Endometrium (tissue), 2 donors: ENCODE data around the gene TMEM169.

Experiments used
- FAIRE-seq: peaks from 2 replicates; lab custom pipeline; 2012; peaks lifted over from hg19 to GRCh38; lab: Jason Lieb, UNC
- donor health status: control.
- donor health status: control.

TMEM169 gene

GRCh38 chr2:216104691-216105090 lies 23.0 kb downstream of the TMEM169 start:
- FAIRE-seq, result no peak

- no peak for FAIRE-seq
These were observed 25.6 kb downstream of the TMEM169 start for GRCh38 chr2:216107320-216107719.

GRCh38 chr2:216107760-216108159 lies 26.0 kb downstream of the TMEM169 start:
- FAIRE-seq, result no peak

GRCh38 chr2:216108310-216108966 lies 26.7 kb downstream of the TMEM169 start:
- FAIRE-seq, result no peak

- FAIRE-seq, result peak; percentile 92
These were observed 27.5 kb downstream of the TMEM169 start, which contains the start of gene XRCC5 for GRCh38 chr2:216108967-216109921. TSS of gene XRCC5 (plus strand) at chr2:216109348. CDS start at chr2:216109437, 89 bp downstream.

- peak; percentile 31 for FAIRE-seq
These were observed 28.4 kb downstream of the TMEM169 start for GRCh38 chr2:216109962-216110614.

- no peak for FAIRE-seq
These were observed 28.9 kb downstream of the TMEM169 start for GRCh38 chr2:216110620-216111019.

GRCh38 chr2:216111122-216111521 lies 29.4 kb downstream of the TMEM169 start:
- no peak for FAIRE-seq

GRCh38 chr2:216112926-216113325 lies 31.2 kb downstream of the TMEM169 start:
- no peak for FAIRE-seq

GRCh38 chr2:216113572-216113971 lies 31.9 kb downstream of the TMEM169 start:
- no peak for FAIRE-seq

GRCh38 chr2:216114382-216114713 lies 32.6 kb downstream of the TMEM169 start:
- no peak for FAIRE-seq

- FAIRE-seq, result peak; percentile 96
These were observed 33.2 kb downstream of the TMEM169 start for GRCh38 chr2:216114714-216115531.

GRCh38 chr2:216116418-216116817 lies 34.7 kb downstream of the TMEM169 start:
- no peak for FAIRE-seq

- no peak for FAIRE-seq
These were observed 36.0 kb downstream of the TMEM169 start for GRCh38 chr2:216117561-216118340.

GRCh38 chr2:216118474-216118873 lies 36.8 kb downstream of the TMEM169 start:
- no peak for FAIRE-seq

- no peak for FAIRE-seq
These were observed 37.4 kb downstream of the TMEM169 start for GRCh38 chr2:216119146-216119545.

GRCh38 chr2:216119986-216120385 lies 38.3 kb downstream of the TMEM169 start:
- no peak for FAIRE-seq

GRCh38 chr2:216121255-216121654 lies 39.5 kb downstream of the TMEM169 start:
- no peak for FAIRE-seq

- no peak for FAIRE-seq
These were observed 45.2 kb downstream of the TMEM169 start for GRCh38 chr2:216126943-216127342.

- FAIRE-seq, result no peak
These were observed 48.7 kb downstream of the TMEM169 start for GRCh38 chr2:216130346-216130971.
